Osteoblast (primary cell): ENCODE measurements around the gene LMO7. TPM values are rescaled to one million over a fixed set of nuclear protein-coding genes. Genes with fewer than 3 reads are reported as not detected.

Experiments used
- DNase-seq: peaks from one replicate; pipeline ENCODE4 v3.0.0; 2011; ENCODE audit warnings: low spot score, mixed read lengths; ENCODE audit not compliant: insufficient read length; ENCODE audit errors: missing footprints
- H2AFZ ChIP-seq: 2 replicates; pipeline ENCODE4 v1.6.0; 2011; ENCODE audit warnings: mild to moderate bottlenecking, low read length
- H3K27ac ChIP-seq: 2 replicates; pipeline ENCODE4 v1.5.1; 2011; ENCODE audit warnings: mild to moderate bottlenecking, low read depth, low read length, moderate library complexity
- H3K27me3 ChIP-seq: 2 replicates; pipeline ENCODE4 v1.6.0; 2012; ENCODE audit warnings: mild to moderate bottlenecking, control low read depth, inconsistent platforms, low read length, moderate library complexity; ENCODE audit not compliant: insufficient read depth
- H3K36me3 ChIP-seq: 2 replicates; pipeline ENCODE4 v1.5.1; 2011; ENCODE audit warnings: mild to moderate bottlenecking, low read length, control low read depth, moderate library complexity; ENCODE audit not compliant: insufficient read depth
- H3K4me1 ChIP-seq: 2 replicates; pipeline ENCODE4 v1.5.1; 2011; ENCODE audit warnings: mild to moderate bottlenecking, low read length, control low read depth, moderate library complexity; ENCODE audit not compliant: insufficient read depth
- H3K4me2 ChIP-seq: 2 replicates; pipeline ENCODE4 v1.6.0; 2011; ENCODE audit warnings: mild to moderate bottlenecking, low read length; ENCODE audit not compliant: insufficient read depth
- H3K4me3 ChIP-seq: fragments of 200-600 bp; sonication (generic); 3 replicates; pipeline ENCODE4 v1.5.1; 2012; ENCODE audit warnings: mild to moderate bottlenecking, low read length, inconsistent platforms; ENCODE audit not compliant: insufficient read depth
- H3K79me2 ChIP-seq: 2 replicates; pipeline ENCODE4 v1.6.0; 2012; ENCODE audit warnings: mild to moderate bottlenecking, low read length, control low read depth, inconsistent platforms; ENCODE audit not compliant: insufficient read depth
- H3K9me3 ChIP-seq: 2 replicates; pipeline ENCODE4 v1.5.1; 2011; ENCODE audit warnings: low read depth, low read length, control low read depth
- H4K20me1 ChIP-seq: 2 replicates; pipeline ENCODE4 v1.6.0; 2012; ENCODE audit warnings: mild to moderate bottlenecking, low read length, control low read depth; ENCODE audit not compliant: insufficient read depth
- total RNA-seq: library from RNA; depleted of rRNA; stranded (reverse); fragments of >200 nt; gene quantifications from 2 replicates; pipeline ENCODE4 v1.2.3, GENCODE V29; 2012
- TF ChIP-seq, protein P1 (sequence below): IDR thresholded peaks from 2 replicates; pipeline ENCODE4 v1.5.1; 2011; ENCODE audit warnings: mild to moderate bottlenecking, low read depth, low read length, moderate library complexity; ENCODE audit errors: extremely low read depth

LMO7 gene
- total RNA-seq, 1 donor: 536 TPM

DNA sequence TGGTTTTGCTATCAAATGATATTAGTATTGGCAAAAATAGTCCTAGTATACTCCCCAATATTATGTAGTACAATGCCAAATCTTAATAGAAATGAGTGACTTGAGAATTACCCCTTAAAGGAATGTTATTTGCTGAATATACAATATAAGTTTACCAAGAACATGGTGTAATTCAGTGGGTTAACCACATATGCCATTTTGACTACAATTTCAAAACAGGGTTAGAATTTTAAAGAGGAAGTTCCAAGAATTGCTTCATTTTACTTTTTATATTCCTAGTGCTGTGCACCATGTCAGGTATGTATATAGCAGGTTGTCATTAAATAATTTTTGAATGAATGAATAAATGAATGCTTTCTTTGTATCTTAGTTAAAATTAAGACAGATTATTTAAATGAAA is 66.3 kb downstream of the LMO7 start:
- Histone ChIP-seq H3K4me1 (peaks cover 60% of the 10 kb centered on the region), H2AFZ (no peak overlapping the region), H3K4me2 (peak overlapping the region; percentile 23), H4K20me1 (peaks cover 75% of the 10 kb centered on the region), H3K79me2 (peaks cover 97% of the 10 kb centered on the region), H3K9me3 (no peaks in the 10 kb centered on the region), H3K27ac (no peak overlapping the region), H3K27me3 (no peaks in the 10 kb centered on the region), H3K36me3 (peaks cover 32% of the 10 kb centered on the region), H3K4me3 (no peak overlapping the region)
- DNase-seq: no peak
- TF ChIP-seq, protein P1, sequence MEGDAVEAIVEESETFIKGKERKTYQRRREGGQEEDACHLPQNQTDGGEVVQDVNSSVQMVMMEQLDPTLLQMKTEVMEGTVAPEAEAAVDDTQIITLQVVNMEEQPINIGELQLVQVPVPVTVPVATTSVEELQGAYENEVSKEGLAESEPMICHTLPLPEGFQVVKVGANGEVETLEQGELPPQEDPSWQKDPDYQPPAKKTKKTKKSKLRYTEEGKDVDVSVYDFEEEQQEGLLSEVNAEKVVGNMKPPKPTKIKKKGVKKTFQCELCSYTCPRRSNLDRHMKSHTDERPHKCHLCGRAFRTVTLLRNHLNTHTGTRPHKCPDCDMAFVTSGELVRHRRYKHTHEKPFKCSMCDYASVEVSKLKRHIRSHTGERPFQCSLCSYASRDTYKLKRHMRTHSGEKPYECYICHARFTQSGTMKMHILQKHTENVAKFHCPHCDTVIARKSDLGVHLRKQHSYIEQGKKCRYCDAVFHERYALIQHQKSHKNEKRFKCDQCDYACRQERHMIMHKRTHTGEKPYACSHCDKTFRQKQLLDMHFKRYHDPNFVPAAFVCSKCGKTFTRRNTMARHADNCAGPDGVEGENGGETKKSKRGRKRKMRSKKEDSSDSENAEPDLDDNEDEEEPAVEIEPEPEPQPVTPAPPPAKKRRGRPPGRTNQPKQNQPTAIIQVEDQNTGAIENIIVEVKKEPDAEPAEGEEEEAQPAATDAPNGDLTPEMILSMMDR: no peak

DNA sequence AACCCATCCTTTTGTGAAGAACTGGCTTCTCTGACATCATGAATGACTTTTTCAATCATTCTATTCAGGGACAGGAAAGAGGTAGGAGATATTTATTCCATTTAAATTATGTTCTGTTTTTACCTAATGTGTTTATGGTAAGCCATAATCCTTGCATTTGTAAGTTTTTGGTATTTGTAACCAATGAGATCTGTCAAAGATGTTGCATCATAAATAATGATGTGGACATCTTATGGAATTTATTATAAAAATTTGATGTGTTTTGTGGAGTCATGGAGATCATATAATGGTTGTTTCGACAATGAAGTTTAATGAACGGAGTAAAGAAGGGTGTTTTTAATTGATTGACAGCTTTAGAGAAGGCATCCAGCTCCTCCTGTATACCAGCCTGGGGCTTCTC is 67.6 kb downstream of the LMO7 start:
- H4K20me1 ChIP-seq: peaks cover 78% of the 10 kb centered on the region
- TF ChIP-seq, protein P1: no peak
- no peaks in the 10 kb centered on the region for H3K9me3 ChIP-seq
- H3K4me2 ChIP-seq: peak overlapping the region; percentile 37
- peaks cover 95% of the 10 kb centered on the region for H3K79me2 ChIP-seq
- DNase-seq: no peak
- peaks cover 57% of the 10 kb centered on the region for H3K4me1 ChIP-seq
- H2AFZ ChIP-seq: no peak overlapping the region
- no peaks in the 10 kb centered on the region for H3K27me3 ChIP-seq
- no peak overlapping the region for H3K4me3 ChIP-seq
- peaks cover 30% of the 10 kb centered on the region for H3K36me3 ChIP-seq
- peak overlapping the region; percentile 95 for H3K27ac ChIP-seq

GRCh38 chr13:75704194-75704926 is 68.2 kb downstream of the LMO7 start:
- H3K9me3 ChIP-seq: no peaks in the 10 kb centered on the region
- H3K27me3 ChIP-seq: no peaks in the 10 kb centered on the region
- no peak overlapping the region for H2AFZ ChIP-seq
- H4K20me1 ChIP-seq: peaks cover 72% of the 10 kb centered on the region
- DNase-seq: peak; percentile 34
- H3K4me1 ChIP-seq: peaks cover 57% of the 10 kb centered on the region
- H3K4me2 ChIP-seq: peak overlapping the region; percentile 65
- peaks cover 26% of the 10 kb centered on the region for H3K36me3 ChIP-seq
- no peak overlapping the region for H3K4me3 ChIP-seq
- peak overlapping the region; percentile 95 for H3K27ac ChIP-seq
- H3K79me2 ChIP-seq: peaks cover 93% of the 10 kb centered on the region
- TF ChIP-seq, protein P1: no peak

DNA sequence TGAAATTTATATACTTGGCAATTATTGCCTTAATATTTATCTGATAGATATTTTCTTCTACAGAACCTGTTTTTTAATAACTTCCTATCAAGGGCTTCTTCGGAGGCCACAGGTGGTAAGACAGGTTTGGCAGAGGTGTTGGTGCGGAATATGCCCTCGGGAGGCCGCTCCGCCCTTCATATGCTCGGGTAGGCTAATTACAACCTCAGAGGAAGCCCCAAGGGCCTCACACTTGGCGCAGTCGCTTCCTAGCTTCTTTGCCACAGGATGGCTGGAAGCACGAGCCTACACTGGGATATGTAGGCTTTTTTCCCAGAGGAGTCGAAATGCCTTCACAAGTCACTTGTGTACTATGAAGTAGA is 68.8 kb downstream of the LMO7 start:
- Histone ChIP-seq H3K27ac (peak overlapping the region; percentile 95), H3K36me3 (peaks cover 26% of the 10 kb centered on the region), H3K9me3 (no peaks in the 10 kb centered on the region), H3K4me3 (peak overlapping the region; percentile 42), H3K79me2 (peaks cover 88% of the 10 kb centered on the region), H2AFZ (no peak overlapping the region), H4K20me1 (peaks cover 71% of the 10 kb centered on the region), H3K4me2 (peak overlapping the region; percentile 65), H3K4me1 (peaks cover 57% of the 10 kb centered on the region), H3K27me3 (no peaks in the 10 kb centered on the region)
- TF ChIP-seq, protein P1: no peak
- DNase-seq: no peak
